ENCODE data around the gene COA4.

GRCh38 chr11:73854680-73855079, 22.0 kb downstream of the COA4 start:
- TF ChIP-seq CTCF (IDR thresholded peaks at IDR 0.05) (no peak), E2F1 (CRISPR knock-in tag; IDR thresholded peaks at IDR 0.05) (no peak), FOXJ3 (CRISPR knock-in tag; IDR thresholded peaks at IDR 0.05; ENCODE audit: borderline replicate concordance) (no peak), FOXK1 (CRISPR knock-in tag; IDR thresholded peaks at IDR 0.05) (no peak), MAX (CRISPR knock-in tag; IDR thresholded peaks at IDR 0.05) (no peak), ZBTB43 (CRISPR knock-in tag; IDR thresholded peaks at IDR 0.05) (no peak), ZBTB21 (CRISPR knock-in tag; IDR thresholded peaks at IDR 0.05; ENCODE audit: borderline replicate concordance) (no peak), MLX (CRISPR knock-in tag; IDR thresholded peaks at IDR 0.05) (no peak)
